Measurements from ENCODE around the gene ECPAS. TPM values are rescaled to one million over a fixed set of nuclear protein-coding genes. Genes with fewer than 3 reads are reported as not detected.
A peak's percentile ranks its signal among the peaks of the same experiment; 100 is the strongest.

The ECPAS gene, protein sequence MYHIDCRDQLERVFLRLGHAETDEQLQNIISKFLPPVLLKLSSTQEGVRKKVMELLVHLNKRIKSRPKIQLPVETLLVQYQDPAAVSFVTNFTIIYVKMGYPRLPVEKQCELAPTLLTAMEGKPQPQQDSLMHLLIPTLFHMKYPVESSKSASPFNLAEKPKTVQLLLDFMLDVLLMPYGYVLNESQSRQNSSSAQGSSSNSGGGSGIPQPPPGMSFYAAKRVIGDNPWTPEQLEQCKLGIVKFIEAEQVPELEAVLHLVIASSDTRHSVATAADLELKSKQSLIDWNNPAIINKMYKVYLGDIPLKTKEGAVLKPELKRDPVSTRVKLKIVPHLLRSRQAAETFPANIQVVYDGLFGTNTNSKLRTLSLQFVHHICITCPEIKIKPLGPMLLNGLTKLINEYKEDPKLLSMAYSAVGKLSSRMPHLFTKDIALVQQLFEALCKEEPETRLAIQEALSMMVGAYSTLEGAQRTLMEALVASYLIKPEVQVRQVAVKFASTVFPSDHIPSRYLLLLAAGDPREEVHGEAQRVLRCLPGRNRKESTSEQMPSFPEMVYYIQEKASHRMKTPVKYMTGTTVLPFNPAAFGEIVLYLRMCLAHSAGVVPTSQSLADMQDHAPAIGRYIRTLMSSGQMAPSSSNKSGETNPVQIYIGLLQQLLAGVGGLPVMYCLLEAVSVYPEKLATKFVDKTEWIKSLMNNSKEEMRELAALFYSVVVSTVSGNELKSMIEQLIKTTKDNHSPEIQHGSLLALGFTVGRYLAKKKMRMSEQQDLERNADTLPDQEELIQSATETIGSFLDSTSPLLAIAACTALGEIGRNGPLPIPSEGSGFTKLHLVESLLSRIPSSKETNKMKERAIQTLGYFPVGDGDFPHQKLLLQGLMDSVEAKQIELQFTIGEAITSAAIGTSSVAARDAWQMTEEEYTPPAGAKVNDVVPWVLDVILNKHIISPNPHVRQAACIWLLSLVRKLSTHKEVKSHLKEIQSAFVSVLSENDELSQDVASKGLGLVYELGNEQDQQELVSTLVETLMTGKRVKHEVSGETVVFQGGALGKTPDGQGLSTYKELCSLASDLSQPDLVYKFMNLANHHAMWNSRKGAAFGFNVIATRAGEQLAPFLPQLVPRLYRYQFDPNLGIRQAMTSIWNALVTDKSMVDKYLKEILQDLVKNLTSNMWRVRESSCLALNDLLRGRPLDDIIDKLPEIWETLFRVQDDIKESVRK (N-terminal part only)
- 116 and 124 TPM in 2 replicates for total RNA-seq (2021)
- Bru-seq, nascent RNA: percentile 95 among the genes with signal in this experiment
- percentile 93 among the genes with signal in this experiment for BruChase-seq, experiment 1, labeled RNA remaining after a 2-hour chase
- percentile 93 among the genes with signal in this experiment for BruChase-seq, experiment 2, labeled RNA remaining after a 6-hour chase
- long read RNA-seq, full-length matches to known transcripts: 24 of 98 reads
- long read RNA-seq, partial matches to known transcripts: 23 of 98 reads
- long read RNA-seq, other reads (novel, unspliced or antisense): 51 of 98 reads

DNA sequence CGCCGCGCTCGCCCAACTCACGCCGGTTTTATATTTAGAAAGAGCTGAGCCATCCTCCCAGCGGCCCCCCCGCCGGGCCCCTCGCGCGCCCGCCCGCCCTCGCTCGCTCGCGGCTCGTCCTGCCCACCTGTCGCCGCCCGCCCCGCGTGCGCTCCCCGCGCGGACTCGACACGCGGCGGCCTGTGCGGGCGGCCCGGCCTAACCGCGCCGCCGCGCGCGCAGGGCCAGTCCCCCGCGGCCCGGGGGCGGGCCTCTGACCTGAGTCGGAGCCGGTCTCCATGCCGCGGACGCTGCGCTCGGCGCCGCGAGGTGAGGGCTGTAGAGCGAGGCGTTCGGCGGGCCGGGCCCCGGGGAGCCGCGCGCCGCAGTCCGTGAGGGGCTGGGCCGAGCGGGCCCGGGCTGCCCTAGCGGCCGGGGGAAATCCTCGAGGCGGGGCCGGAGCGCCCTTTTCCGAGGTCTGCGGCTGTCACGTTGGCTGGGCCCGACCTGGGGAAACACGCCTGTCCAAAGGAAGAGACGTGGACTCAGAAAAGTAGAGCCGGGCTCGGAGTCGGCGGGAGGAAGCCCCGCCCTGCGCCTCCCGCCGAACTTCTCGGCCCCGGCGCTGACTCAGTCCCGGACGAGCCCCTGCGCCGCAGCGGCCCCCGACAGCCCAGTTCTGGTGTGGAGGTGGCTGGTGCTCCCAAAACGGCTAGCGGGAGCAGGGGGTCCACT is at the start of gene ECPAS:
TSS of gene ECPAS (minus strand) at position 526 of the 714 bp plus-strand sequence. CDS start 11,465 bp downstream, outside the sequence.
- TF ChIP-seq EZH2 (IDR thresholded peaks at IDR 0.05; ENCODE audit: borderline replicate concordance, low read depth, low read length, poor library complexity, severe bottlenecking): no peak
- TF ChIP-seq, protein P1, sequence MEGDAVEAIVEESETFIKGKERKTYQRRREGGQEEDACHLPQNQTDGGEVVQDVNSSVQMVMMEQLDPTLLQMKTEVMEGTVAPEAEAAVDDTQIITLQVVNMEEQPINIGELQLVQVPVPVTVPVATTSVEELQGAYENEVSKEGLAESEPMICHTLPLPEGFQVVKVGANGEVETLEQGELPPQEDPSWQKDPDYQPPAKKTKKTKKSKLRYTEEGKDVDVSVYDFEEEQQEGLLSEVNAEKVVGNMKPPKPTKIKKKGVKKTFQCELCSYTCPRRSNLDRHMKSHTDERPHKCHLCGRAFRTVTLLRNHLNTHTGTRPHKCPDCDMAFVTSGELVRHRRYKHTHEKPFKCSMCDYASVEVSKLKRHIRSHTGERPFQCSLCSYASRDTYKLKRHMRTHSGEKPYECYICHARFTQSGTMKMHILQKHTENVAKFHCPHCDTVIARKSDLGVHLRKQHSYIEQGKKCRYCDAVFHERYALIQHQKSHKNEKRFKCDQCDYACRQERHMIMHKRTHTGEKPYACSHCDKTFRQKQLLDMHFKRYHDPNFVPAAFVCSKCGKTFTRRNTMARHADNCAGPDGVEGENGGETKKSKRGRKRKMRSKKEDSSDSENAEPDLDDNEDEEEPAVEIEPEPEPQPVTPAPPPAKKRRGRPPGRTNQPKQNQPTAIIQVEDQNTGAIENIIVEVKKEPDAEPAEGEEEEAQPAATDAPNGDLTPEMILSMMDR (conservative IDR thresholded peaks at IDR 0.05; ENCODE audit: low read depth, low read length): no peak
- CTCF ChIA-PET: no interaction called here
- peak; percentile 81 for DNase-seq (ENCODE audit: low spot score)
- Histone ChIP-seq H3K4me3 (ENCODE audit: low read depth, low read length, poor library complexity, severe bottlenecking) (peak within 1 kb of the TSS; percentile 100), H3K36me3 (ENCODE audit: insufficient read depth, low read length, poor library complexity, severe bottlenecking) (no peaks in the 10 kb centered on the region), H3K9me3 (ENCODE audit: low read depth, low read length, poor library complexity, severe bottlenecking) (no peaks in the 10 kb centered on the region), H3K27ac (ENCODE audit: low read depth, low read length, poor library complexity, severe bottlenecking) (peak within 1 kb of the TSS; percentile 98), H3K4me1 (ENCODE audit: insufficient read depth, low read length, poor library complexity, severe bottlenecking) (peaks cover 17% of the 10 kb centered on the region), H3K27me3 (replicated peaks; ENCODE audit: insufficient read depth, low read depth, low read length, poor library complexity) (no peaks in the 10 kb centered on the region)
- POLR2A ChIA-PET (ENCODE audit: low non-redundant PET): interaction anchor here (0.6 kb wide), 1 partner anchor 177 kb away, joined by 3 read pairs; the partner anchor contains the start of gene GNG10
- intact Hi-C loops (cut with micrococcal nuclease; ENCODE audit: unreplicated experiment): loop anchor here (2.0 kb wide), 1 partner anchor 57 kb away; no protein-coding TSS in a partner anchor
- BruUV-seq (replicated peaks): no TSS peak

DNA sequence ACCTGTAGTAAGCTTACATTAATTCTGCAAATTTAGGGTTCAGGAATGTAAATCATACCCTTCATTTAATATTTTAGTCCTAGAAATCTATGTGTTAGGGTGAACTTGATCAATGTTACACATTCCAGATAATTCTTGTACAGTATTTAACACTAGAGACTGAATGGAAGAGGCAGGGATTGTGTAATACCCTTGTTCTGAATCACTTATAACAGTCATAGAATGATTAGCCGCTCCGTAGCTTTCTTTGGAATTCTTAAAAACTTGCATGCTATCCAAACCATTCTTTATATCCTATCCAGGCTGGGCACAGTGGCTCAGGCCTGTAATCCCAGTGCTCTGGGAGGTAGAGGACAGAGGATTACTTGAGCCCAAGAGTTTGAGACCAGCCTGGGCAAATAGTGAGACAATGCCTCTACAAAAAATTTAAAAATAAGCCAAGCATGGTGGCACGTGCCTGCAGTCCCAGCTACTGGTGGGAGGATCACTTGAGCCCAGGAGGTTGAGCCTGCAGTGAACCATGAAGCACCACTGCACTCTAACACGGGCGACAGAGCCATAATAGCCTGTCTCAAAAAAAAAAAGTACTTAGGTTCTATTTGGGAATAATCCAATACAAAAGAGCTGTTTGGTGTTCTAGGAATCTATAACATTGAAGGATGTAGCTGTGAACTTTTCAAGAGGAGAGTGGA is 49.1 kb upstream of the ECPAS start:
- no TSS peak for BruUV-seq (replicated peaks)
- CTCF ChIA-PET: no interaction called here

More for the DNA sequence above, 49.1 kb upstream of the ECPAS start:
- Histone ChIP-seq H3K27ac (ENCODE audit: low read depth, low read length, poor library complexity, severe bottlenecking) (no peak overlapping the region), H3K4me1 (ENCODE audit: insufficient read depth, low read length, poor library complexity, severe bottlenecking) (peaks cover 11% of the 10 kb centered on the region), H3K36me3 (ENCODE audit: insufficient read depth, low read length, poor library complexity, severe bottlenecking) (no peaks in the 10 kb centered on the region), H3K27me3 (replicated peaks; ENCODE audit: insufficient read depth, low read depth, low read length, poor library complexity) (no peaks in the 10 kb centered on the region), H3K4me3 (ENCODE audit: low read depth, low read length, poor library complexity, severe bottlenecking) (no peak overlapping the region), H3K9me3 (ENCODE audit: low read depth, low read length, poor library complexity, severe bottlenecking) (peaks cover 8% of the 10 kb centered on the region)
- no peak for DNase-seq (ENCODE audit: low spot score)
- intact Hi-C loops (cut with micrococcal nuclease; ENCODE audit: unreplicated experiment): no loop called here
- TF ChIP-seq, protein P1 (conservative IDR thresholded peaks at IDR 0.05; ENCODE audit: low read depth, low read length): no peak
- no peak for TF ChIP-seq EZH2 (IDR thresholded peaks at IDR 0.05; ENCODE audit: borderline replicate concordance, low read depth, low read length, poor library complexity, severe bottlenecking)
- POLR2A ChIA-PET (ENCODE audit: low non-redundant PET): no interaction called here

All from A673 (cell line).